Activated T-cell treated with anti-CD3 and anti-CD28 coated beads for 24 hours (primary cell): Measurements from ENCODE around the gene ILDR2.

ENCODE experiments used
- DNase-seq: peaks from one replicate; pipeline ENCODE4 v3.0.0-alpha.2; 2020; ENCODE audit warnings: low read depth

Gene ILDR2

DNA sequence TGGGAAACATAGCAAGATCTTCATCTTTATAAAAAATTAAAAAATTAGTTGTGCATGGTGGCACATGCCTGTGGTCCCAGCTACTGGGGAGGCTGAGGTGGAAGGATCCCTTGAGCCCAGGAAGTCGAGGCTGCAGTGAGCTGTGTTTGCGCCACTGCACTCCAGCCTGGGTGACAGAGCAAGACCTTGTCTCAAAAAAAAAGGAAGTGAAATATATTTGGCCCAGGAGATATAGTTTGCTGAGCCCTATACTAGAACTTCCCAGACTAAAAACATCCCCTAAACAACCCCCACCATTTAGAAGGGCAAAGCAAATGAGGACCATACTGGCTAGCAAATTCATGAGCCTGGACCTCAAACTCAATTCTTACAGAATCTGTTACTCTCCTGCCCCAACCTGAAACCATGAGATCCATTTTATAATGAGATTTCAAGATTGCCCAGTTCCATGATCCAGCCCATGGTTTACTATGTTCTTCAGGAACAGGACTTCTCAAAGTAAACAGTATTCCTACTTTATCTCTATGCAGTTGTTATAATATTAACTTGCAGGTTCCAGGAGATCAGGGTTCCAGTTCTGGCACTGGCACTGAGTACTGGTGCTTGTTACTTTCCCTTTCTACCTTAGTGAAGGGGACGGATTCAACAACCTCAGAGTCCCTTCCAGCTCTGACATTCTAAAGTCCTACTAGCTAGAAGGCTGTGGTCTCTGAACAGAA is 50.4 kb downstream of the ILDR2 start:
- DNase-seq, result no peak

DNA sequence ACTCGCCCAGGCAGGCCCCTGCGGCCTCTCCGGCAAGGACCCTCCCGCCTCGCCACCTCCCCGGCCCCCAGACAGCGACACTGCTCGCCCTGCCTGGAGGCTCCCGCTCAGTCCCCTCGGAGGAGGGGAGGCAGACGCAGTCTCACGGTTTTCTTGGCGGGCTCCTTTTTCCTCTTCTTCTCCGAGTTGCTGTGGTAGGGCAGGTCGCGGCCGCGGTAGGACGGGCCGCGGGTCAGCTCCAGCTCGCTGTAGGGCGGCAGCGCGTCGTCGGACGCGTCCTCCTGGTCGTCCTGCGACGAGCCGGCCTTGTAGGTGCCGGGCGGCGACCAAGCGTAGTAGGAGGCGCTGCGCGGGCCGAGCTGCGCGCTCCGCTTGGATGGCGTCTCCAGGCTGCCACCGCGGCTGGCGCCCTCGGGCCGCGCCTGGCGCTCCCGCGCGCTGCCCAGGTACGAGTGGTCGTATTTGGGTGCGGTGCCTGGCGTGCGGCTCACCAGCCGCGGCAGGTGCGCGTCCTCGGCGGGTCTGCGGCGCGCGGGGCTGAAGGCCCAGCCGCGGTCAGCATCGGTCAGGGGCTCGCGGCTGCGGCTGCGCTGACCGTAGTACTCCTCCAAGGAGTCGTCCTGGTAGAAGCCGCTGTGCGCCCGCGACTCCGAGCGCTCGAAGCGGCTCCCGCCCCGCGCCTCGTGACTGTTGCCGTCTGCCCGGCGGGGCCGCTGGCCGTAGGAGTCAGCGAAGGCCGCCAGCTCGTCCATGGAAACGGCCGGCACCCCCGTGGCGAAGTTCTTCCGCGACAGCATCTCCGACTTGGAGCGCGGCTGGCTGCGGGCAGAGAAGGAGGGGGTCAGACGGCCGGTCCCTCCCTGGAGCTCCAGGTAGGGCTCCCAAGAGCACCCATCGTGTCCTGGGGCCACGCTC is 54.5 kb downstream of the ILDR2 start:
- no peak for DNase-seq

DNA sequence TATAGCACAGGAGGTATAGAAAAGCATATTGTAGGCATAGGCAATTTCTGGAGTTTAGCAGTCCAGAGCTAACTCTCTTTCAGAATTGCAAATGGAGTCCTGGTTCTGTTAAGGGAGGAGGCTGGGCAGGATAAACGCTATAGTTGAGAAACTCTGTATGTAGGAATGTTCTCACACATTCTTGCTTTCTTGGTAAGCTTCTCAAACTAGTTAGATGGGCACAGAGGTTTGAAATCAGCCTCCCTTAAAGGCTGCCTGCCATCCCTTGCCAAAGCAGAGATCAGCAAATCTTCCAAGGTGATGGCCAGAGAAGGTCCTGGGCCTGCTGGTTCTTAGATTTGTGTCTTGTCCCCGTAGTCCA is 56.4 kb downstream of the ILDR2 start:
- DNase-seq, result no peak

DNA sequence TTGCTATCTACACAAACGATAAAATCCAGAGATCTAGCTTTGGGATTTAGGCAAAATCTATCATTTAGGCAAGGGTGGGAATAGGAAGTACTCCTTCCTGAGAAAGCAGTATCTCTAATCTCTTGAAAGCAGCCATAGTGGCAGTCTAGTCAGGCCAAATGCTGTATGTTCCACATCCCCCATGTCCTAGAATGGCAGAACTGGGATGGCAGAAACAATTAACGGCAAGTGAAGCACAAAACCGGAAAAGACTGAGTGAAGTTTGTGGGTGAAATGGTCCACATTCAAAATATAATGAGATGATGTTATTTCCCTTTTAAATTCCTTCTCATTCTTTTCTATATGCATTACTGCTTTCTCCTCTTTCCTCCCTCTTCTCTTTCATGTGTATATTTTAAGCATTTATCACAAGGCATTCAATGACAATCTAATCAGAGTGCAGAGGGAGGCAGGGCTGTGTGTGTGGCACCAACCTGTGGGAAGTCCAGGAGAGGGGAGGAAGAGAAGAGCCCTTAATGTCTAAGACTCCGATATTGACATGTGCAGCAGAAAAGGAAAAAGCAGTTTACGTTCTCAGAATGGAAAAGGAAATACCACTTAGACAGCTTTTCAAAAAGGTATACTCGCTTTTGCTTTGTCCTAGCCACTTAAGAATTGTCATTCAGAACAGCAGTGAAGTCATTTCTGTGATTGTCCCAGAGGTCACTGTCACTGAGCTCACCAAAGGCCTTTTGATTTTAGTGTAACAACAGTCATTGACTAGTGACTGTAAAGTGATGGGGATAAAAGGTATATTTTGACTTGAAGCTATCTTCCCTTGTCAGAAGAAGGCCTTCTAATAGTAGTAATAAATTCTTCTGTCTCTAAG is 57.0 kb downstream of the ILDR2 start:
- no peak for DNase-seq

GRCh38 chr1:166915941-166916340 is 59.4 kb downstream of the ILDR2 start:
- no peak for DNase-seq

DNA sequence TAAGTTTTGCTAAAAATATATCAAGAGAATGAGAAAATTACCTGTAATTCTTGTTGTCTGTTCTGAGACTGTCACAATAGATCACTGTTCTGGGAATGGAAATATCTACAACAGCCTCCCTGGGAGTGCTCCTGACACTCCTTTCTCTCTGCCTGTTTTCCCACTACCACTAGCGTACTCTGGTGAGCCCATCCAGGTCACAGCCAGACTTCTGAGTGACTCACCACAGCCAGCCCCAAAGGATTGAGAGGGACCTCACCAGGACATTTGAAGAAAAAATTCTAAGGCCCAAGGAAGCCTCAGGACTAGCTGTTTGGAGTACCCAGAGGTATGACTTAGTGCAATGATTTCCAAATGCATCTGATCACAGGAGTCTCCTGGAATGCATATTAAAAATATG is 60.3 kb downstream of the ILDR2 start:
- no peak for DNase-seq

GRCh38 chr1:166914111-166914510 is 61.2 kb downstream of the ILDR2 start:
- DNase-seq, result no peak

DNA sequence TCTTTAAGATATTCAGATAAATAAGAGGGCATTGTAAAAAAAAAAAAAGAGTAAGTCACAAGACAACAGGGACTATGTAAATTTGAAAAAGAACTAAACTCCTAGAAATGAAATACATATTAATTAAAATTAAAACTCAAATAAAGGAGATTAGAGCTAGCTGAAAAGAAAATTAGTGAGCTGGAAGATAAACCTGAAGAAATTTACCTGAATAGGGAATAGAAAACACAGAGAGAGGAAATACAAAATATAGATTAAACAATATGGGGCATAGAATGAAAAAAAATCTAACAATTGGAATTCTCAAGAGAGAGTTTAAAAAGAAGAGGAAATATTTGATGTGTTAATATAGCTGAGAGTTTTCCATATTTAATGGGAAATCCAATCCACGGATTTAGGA is 63.7 kb downstream of the ILDR2 start:
- DNase-seq, result no peak

GRCh38 chr1:166910396-166910994 is 64.8 kb downstream of the ILDR2 start:
- peak; percentile 67 for DNase-seq

DNA sequence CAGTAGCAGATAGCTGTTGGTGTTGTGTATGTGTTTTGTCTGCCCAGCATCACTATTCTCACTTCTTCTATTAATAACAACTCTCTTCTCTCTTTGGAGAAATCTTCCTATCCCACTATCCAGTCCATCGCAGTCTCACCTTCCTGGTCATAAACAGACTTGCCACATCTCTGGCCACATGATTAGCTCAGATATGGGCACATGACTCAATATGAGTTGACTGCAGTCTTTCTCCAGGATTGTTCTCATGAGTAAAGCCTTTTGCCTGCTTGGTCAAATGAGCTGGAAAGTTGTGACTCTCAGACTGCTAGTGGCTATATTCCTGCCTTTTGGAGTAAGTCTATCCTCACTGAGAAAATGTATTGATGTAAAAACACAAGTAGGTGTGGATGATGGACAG is 66.4 kb downstream of the ILDR2 start:
- no peak for DNase-seq

GRCh38 chr1:166907763-166908162 is 67.6 kb downstream of the ILDR2 start:
- DNase-seq, result no peak

- no peak for DNase-seq
These were observed 68.3 kb downstream of the ILDR2 start for GRCh38 chr1:166907051-166907450.

DNA sequence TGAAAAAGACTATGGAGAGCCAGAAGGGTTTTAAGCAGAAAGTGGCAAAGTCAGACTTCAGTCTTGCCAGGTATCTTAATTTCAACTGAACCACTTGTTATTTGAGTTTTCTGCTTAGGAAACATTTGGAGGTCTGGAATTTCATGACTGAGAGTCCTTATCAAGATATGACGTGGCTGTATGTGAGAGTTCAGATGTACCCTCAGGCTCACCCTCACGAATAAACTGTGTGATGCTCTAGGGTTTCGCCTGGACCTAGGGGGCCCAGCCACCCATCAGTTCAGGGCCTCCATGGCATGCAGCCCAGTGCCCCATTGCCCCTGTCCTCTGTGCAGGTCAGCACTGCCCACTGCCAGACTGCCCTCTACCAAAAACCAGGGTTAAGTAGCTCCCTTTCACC is 68.7 kb downstream of the ILDR2 start:
- DNase-seq, result no peak

DNA sequence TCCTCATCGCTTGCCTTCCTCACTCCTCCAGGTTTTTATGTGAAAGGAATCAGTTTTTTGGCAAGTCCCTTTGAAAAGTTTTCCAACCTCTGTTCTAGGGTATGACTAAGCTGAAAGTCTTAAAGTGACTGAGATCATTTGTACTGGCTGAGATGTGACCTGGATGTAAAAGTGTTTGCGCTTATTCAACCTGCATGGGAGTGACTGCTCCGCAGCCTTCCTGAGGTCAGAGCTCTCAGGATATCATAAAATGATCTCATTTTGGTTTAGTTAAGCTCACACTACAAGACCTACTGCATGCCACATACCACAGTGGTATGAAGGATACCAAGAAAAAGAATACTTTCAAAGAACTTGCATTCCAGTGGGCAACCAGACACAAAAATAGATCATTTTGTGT is 69.4 kb downstream of the ILDR2 start:
- DNase-seq, result no peak

DNA sequence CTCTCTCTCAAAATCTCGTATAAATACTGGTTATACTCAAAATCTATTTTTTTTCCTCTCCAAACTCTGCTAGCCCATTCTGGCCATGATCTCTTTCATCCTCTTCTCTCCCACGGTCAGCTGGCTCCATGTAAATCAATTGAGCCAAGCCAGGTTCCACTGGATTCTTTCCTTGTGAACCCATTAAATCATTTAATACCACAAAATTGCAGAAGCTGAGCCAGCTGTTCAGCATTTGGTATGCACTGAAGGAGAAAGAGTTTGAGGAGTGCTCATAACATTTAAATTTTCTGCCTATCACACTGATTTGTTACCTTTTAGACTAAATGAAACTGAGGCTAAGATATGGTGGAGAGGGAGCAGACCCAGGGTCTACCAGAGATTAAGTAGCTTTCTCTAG is 70.2 kb downstream of the ILDR2 start:
- DNase-seq, result no peak

- DNase-seq, result no peak
These were observed 72.1 kb downstream of the ILDR2 start for GRCh38 chr1:166903232-166903631.

GRCh38 chr1:166902279-166902678 is 73.1 kb downstream of the ILDR2 start:
- no peak for DNase-seq

GRCh38 chr1:166900987-166901386 is 74.4 kb downstream of the ILDR2 start:
- DNase-seq, result no peak

DNA sequence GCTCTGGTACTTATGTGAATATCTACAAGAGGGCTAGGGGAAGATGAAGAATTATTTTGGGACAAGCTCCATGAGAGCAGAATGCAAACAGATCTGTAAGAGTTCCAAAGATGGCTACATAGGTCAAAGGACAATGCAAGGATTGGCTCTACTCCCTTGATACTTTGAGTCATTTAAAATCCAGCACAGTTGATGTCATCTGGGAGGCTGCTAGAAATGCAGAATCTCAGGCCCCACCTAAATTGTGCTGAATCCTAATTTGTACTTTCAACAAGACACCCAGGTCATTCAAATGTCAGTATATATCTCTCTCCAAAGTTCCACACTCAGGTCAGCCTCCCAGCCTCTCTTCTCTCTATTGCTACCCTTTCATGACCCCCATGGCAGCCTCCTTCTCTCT is 75.6 kb downstream of the ILDR2 start:
- no peak for DNase-seq

- no peak for DNase-seq
These were observed 79.6 kb downstream of the ILDR2 start for GRCh38 chr1:166895766-166896165.

DNA sequence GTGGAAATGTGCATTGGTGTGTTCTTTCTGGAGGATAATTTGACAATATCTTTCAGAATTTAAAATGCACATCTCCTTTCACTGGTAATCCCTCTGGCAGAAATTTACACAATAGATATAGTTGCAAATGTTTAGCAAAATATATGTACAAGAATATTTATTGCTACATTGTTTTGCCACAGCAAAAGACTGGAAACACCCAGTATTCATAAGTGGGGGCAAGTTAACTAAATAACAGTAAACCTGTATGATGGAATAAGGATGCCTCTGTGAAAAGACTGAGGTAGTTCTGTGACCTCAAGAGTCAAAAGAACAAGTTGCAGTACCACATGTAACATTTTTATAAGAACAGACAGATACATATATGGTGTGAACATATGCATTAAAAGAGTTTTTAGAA is 85.6 kb downstream of the ILDR2 start:
- no peak for DNase-seq
